CD14-positive monocyte (primary cell): Measurements from ENCODE around the gene SLC19A2. TPM values are rescaled to one million over a fixed set of nuclear protein-coding genes. Genes with fewer than 3 reads are reported as not detected.

Experiments used
- DNase-seq, 3 donors: peaks; one replicate each; pipeline ENCODE4 v3.0.0-alpha.2; 2011 to 2022
- H2AFZ ChIP-seq: 2 replicates; pipeline ENCODE4 v1.6.0; 2012; ENCODE audit warnings: mild to moderate bottlenecking, low read depth, low read length, inconsistent platforms; ENCODE audit not compliant: insufficient read depth, poor library complexity, severe bottlenecking
- H3K27ac ChIP-seq, 2 donors: 1 replicate in 1 of 2; 2 replicates in 1 of 2; pipeline ENCODE4 v1.5.1; 2012 to 2013; ENCODE audit warnings: low read length in 2 of 2, control low read depth in 1 of 2, inconsistent platforms in 1 of 2, low read depth in 1 of 2, mild to moderate bottlenecking in 1 of 2
- H3K27me3 ChIP-seq, 2 donors: one replicate each; pipeline versions ENCODE4 v1.6.0 to v1.6.1; 2011 to 2013; ENCODE audit warnings: low read length in 2 of 2; ENCODE audit not compliant: control insufficient read depth in 2 of 2, insufficient read depth in 2 of 2
- H3K36me3 ChIP-seq, 2 donors: replicated peaks in 1 of 2; 1 replicate in 1 of 2; 2 replicates in 1 of 2; pipeline versions ENCODE4 v1.5.1 to v1.6.1; 2012 to 2013; ENCODE audit warnings: low read length in 2 of 2, control low read depth in 1 of 2, inconsistent platforms in 1 of 2, mild to moderate bottlenecking in 1 of 2; ENCODE audit not compliant: insufficient read depth in 2 of 2, control insufficient read depth in 1 of 2
- H3K4me1 ChIP-seq, 2 donors: 1 replicate in 1 of 2; 2 replicates in 1 of 2; pipeline versions ENCODE4 v1.5.1 to v1.6.1; 2012 to 2013; ENCODE audit warnings: low read length in 2 of 2, control low read depth in 1 of 2, inconsistent platforms in 1 of 2, mild to moderate bottlenecking in 1 of 2, moderate library complexity in 1 of 2; ENCODE audit not compliant: insufficient read depth in 2 of 2, control insufficient read depth in 1 of 2
- H3K4me2 ChIP-seq: replicated peaks from 2 replicates; pipeline ENCODE3; 2012; ENCODE audit warnings: low read length, moderate library complexity, mild to moderate bottlenecking; ENCODE audit not compliant: poor library complexity, severe bottlenecking; ENCODE audit errors: extremely low read depth
- H3K4me3 ChIP-seq, 3 experiments: fragments of 200-600 bp in 1 of 3; sonication (generic) in 1 of 3; replicated peaks in 1 of 3; 1 replicate in 2 of 3; 2 replicates in 1 of 3; pipeline ENCODE4 v1.5.1; 2011 to 2013; ENCODE audit warnings: low read length in 3 of 3, mild to moderate bottlenecking in 3 of 3, control low read depth in 2 of 3, low read depth in 2 of 3, inconsistent platforms in 1 of 3, moderate library complexity in 1 of 3
- H3K79me2 ChIP-seq: 2 replicates; pipeline ENCODE4 v1.6.0; 2012; ENCODE audit warnings: mild to moderate bottlenecking, control low read depth, inconsistent platforms, low read length, moderate library complexity; ENCODE audit not compliant: insufficient read depth
- H3K9ac ChIP-seq: 2 replicates; pipeline ENCODE4 v1.6.0; 2017; ENCODE audit warnings: low read length, mild to moderate bottlenecking; ENCODE audit not compliant: insufficient read depth, poor library complexity, severe bottlenecking
- H3K9me3 ChIP-seq, 2 donors: replicated peaks in 1 of 2; 1 replicate in 1 of 2; 2 replicates in 1 of 2; pipeline versions ENCODE4 v1.5.1 to v1.6.1; 2012 to 2013; ENCODE audit warnings: low read length in 2 of 2, control low read depth in 1 of 2; ENCODE audit not compliant: control insufficient read depth in 1 of 2, insufficient read depth in 1 of 2
- H4K20me1 ChIP-seq: 2 replicates; pipeline ENCODE4 v1.6.0; 2012; ENCODE audit warnings: mild to moderate bottlenecking, low read length, control low read depth, moderate library complexity; ENCODE audit not compliant: insufficient read depth
- H3K27ac Mint-ChIP-seq, 7 donors: one replicate each; pipeline ENCODE4 v1.8.0; 2020; ENCODE audit warnings: mild to moderate bottlenecking in 7 of 7, mixed read lengths in 7 of 7, moderate library complexity in 6 of 7, inconsistent platforms in 2 of 7
- H3K27me3 Mint-ChIP-seq, 3 donors: one replicate each; pipeline ENCODE4 v1.8.0; 2021 to 2022; ENCODE audit warnings: low read depth in 3 of 3, mild to moderate bottlenecking in 3 of 3, mixed read lengths in 3 of 3, moderate library complexity in 3 of 3, inconsistent platforms in 1 of 3
- H3K36me3 Mint-ChIP-seq, 2 donors: one replicate each; pipeline ENCODE4 v1.8.0; 2020; ENCODE audit warnings: mixed read lengths in 2 of 2, inconsistent platforms in 1 of 2, mild to moderate bottlenecking in 1 of 2
- H3K4me1 Mint-ChIP-seq: one replicate; pipeline ENCODE4 v1.8.0; 2020; ENCODE audit warnings: mild to moderate bottlenecking, mixed read lengths
- H3K4me3 Mint-ChIP-seq, 2 donors: one replicate each; pipeline ENCODE4 v1.8.0; 2020; ENCODE audit warnings: mild to moderate bottlenecking in 2 of 2, mixed read lengths in 2 of 2, moderate library complexity in 1 of 2
- H3K9me3 Mint-ChIP-seq, 7 donors: one replicate each; pipeline ENCODE4 v1.8.0; 2020 to 2022; ENCODE audit warnings: mixed read lengths in 7 of 7, mild to moderate bottlenecking in 6 of 7, moderate library complexity in 6 of 7, inconsistent platforms in 2 of 7
- CTCF ChIP-seq: fragments of 200-600 bp; IDR thresholded peaks from one replicate; pipeline ENCODE4 v1.8.0; 2022; ENCODE audit warnings: antibody characterized with exemption, mild to moderate bottlenecking
- WGBS: methylation state at CpG from one replicate; pipeline ENCODE4 v1.1.5; 2013; ENCODE audit warnings: missing lambda C conversion rate; ENCODE audit not compliant: insufficient coverage; 5-methylcytosine and 5-hydroxymethylcytosine counted together
- intact Hi-C, 2 donors: fragments of 100-400 bp; cut with micrococcal nuclease; formaldehyde crosslinking; loops; one replicate each; pipeline versions ENCODE4 v1.15.0 to v1.15.1; 2023
- polyA plus RNA-seq, 3 donors: library from polyadenylated mRNA; depleted of rRNA in 1 of 3; unstranded in 2 of 3; stranded (reverse) in 1 of 3; fragments of 300-500 nt in 2 of 3; fragments of >200 nt in 1 of 3; fragmentation: Illumina TruSeq in 2 of 3; gene quantifications; 1 replicate in 2 of 3; 2 replicates in 1 of 3; pipeline ENCODE4 v1.2.3, GENCODE V29; 2012 to 2021

Gene SLC19A2
- polyA plus RNA-seq, 3 donors, result 0.52 to 3.2 (median 0.81) TPM

GRCh38 chr1:169525391-169525790 is 39.6 kb upstream of the SLC19A2 start:
- Mint-ChIP-seq H3K4me3 (no peak overlapping the region), H3K9me3 (peaks cover 0 to 2% (median 0%) of the 10 kb centered on the region in 7 donors), H3K4me1 (peaks cover 18% of the 10 kb centered on the region), H3K27me3 (no peaks in the 10 kb centered on the region), H3K36me3 (peaks cover 77 to 94% of the 10 kb centered on the region in 2 donors), H3K27ac (no peak overlapping the region)
- Histone ChIP-seq H2AFZ (no peak overlapping the region), H4K20me1 (no peaks in the 10 kb centered on the region), H3K4me2 (no peak overlapping the region), H3K36me3 (peaks cover 69 to 98% of the 10 kb centered on the region in 2 donors), H3K79me2 (no peaks in the 10 kb centered on the region), H3K4me3 (no peak overlapping the region), H3K9ac (no peak overlapping the region), H3K27ac (no peak overlapping the region), H3K27me3 (no peaks in the 10 kb centered on the region), H3K4me1 (peaks cover 19 to 22% of the 10 kb centered on the region in 2 donors), H3K9me3 (no peaks in the 10 kb centered on the region)
- no CpG with 5 or more reads among the region's 1 CpG for WGBS
- DNase-seq, result no peak
- TF ChIP-seq CTCF, result no peak
- intact Hi-C loops, result no loop called here

GRCh38 chr1:169523904-169524303 is 38.2 kb upstream of the SLC19A2 start:
- peaks cover 0 to 2% (median 0%) of the 10 kb centered on the region in 7 donors for H3K9me3 Mint-ChIP-seq
- peaks cover 70 to 98% of the 10 kb centered on the region in 2 donors for H3K36me3 ChIP-seq
- no peak for TF ChIP-seq CTCF

More at GRCh38 chr1:169523904-169524303, 38.2 kb upstream of the SLC19A2 start:
- H3K27ac ChIP-seq, result no peak overlapping the region
- H3K27me3 ChIP-seq, result no peaks in the 10 kb centered on the region
- Mint-ChIP-seq H3K4me3 (no peak overlapping the region), H3K27me3 (no peaks in the 10 kb centered on the region), H3K27ac (no peak overlapping the region), H3K4me1 (peaks cover 16% of the 10 kb centered on the region), H3K36me3 (peaks cover 79 to 96% of the 10 kb centered on the region in 2 donors)
- no peaks in the 10 kb centered on the region for H3K9me3 ChIP-seq
- H3K4me2 ChIP-seq, result no peak overlapping the region
- DNase-seq, result no peak
- H3K4me3 ChIP-seq, result no peak overlapping the region
- intact Hi-C loops, result no loop called here
- H2AFZ ChIP-seq, result no peak overlapping the region
- no peak overlapping the region for H3K9ac ChIP-seq
- no peaks in the 10 kb centered on the region for H3K79me2 ChIP-seq
- no peaks in the 10 kb centered on the region for H4K20me1 ChIP-seq
- H3K4me1 ChIP-seq, result peaks cover 15 to 16% of the 10 kb centered on the region in 2 donors
